Measurements from ENCODE around the gene SIN3B.

SIN3B gene

DNA sequence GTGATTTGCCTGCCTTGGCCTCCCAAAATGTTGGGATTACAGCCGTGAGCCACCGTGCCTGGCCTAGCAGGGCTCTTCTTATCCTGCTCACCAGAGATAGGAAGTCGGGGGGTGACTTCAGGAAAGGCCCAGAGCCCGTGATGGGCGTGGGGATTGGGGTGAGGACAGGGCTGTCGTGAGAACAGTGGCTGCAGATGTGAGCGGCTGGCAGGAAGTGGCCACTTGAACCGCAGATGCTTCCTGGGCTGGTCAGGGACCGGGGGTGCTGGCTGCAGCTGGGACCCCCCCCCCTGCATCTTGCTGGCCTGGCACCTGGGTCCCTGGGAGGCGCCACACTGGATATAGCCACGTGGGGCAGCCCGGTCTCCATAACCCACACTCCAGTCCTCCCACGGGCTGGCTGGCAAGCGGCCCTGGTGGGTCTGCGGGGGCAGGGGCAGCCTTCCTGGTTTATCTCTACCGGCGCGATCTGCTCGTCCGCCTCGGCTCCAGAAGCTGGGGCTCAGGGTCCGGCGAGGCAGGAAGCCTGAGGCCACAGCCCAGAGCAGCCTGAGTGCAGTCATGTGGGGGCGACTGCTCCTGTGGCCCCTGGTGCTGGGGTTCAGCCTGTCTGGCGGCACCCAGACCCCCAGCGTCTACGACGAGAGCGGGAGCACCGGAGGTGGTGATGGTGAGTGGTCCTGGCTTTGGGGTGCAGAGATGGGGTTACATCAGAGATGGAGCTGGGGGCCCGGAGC is 59.6 kb downstream of the SIN3B start, which contains the start of gene F2RL3:
Gene F2RL3, plus strand, starts transcription at position 371 of the 737 bp plus-strand sequence. Its CDS starts 191 bp downstream, at position 562.
- no peak for DNase-seq (ENCODE audit: low spot score)

DNA sequence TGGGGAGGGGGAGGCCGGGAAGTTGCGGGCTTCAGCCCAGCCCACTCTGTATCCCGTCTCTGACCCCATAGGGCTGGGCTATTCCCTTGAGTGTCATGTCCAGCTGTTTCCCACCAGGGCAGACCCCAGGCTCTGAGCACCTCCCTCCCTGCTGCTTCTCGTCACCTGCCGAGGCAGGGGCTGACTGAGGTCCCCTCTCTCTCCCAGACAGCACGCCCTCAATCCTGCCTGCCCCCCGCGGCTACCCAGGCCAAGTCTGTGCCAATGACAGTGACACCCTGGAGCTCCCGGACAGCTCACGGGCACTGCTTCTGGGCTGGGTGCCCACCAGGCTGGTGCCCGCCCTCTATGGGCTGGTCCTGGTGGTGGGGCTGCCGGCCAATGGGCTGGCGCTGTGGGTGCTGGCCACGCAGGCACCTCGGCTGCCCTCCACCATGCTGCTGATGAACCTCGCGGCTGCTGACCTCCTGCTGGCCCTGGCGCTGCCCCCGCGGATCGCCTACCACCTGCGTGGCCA is 60.2 kb downstream of the SIN3B start:
- DNase-seq (ENCODE audit: low spot score): no peak

DNA sequence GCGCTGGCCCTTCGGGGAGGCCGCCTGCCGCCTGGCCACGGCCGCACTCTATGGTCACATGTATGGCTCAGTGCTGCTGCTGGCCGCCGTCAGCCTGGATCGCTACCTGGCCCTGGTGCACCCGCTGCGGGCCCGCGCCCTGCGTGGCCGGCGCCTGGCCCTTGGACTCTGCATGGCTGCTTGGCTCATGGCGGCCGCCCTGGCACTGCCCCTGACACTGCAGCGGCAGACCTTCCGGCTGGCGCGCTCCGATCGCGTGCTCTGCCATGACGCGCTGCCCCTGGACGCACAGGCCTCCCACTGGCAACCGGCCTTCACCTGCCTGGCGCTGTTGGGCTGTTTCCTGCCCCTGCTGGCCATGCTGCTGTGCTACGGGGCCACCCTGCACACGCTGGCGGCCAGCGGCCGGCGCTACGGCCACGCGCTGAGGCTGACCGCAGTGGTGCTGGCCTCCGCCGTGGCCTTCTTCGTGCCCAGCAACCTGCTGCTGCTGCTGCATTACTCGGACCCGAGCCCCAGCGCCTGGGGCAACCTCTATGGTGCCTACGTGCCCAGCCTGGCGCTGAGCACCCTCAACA is 60.8 kb downstream of the SIN3B start:
- no peak for DNase-seq (ENCODE audit: low spot score)

DNA sequence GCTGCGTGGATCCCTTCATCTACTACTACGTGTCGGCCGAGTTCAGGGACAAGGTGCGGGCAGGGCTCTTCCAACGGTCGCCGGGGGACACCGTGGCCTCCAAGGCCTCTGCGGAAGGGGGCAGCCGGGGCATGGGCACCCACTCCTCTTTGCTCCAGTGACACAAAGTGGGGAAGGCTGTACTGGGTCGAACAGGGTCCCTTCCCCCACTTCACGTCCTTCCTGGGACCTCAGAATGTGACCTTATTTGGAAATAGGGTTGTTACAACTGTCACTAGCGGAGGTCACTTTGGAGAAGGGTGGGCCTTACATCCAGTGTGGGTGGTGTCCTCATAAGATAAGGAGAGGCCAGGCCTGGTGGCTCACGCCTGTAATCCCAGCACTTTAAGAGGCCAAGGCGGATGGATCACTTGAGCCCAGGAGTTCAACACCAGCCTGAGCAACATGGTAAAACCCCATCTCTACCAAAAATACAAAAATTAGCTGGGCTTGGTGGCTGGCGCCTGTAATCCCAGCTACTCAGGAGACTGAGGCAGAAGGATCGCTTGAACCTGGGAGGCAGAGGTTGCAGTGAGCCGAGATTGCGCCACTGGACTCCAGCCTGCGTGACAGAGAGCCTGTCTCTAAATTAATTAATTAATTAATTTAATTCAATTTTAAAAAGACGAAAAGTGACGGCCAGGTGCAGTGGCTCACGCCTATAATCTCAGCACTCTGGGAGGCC is 61.4 kb downstream of the SIN3B start:
- DNase-seq (ENCODE audit: low spot score): no peak

DNA sequence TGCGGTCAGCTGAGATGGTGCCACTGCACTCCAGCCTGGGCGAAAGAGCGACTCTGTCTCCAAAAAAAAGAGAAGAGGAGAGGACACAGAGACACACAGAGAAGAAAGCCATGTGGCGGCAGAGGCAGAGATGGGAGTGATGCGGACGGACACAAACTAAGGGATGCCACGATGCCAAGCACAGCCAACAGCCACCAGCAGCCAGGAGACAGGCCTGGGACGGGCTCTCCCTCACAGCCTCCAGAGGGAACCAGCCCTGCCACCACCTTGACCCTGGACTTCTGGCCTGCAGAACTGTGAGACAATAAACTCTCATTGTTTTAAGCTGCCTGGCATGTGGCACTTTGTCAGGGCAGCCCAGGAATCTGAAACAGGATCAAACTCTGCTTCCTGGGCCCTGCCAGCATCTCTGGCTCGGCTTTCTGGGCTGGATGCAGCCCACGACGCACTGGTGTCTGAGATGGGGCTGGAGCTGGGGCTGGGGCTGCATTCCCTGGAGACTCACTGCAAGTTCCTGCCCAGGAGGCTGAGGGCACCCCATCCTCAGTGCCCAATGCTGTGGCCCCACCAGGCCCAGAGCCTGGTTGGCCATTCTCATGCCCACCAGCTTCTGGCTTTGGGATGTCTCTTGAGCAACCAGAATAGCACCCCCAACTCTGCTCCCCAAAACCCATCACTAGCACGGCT is 62.6 kb downstream of the SIN3B start:
- no peak for DNase-seq (ENCODE audit: low spot score)

DNA sequence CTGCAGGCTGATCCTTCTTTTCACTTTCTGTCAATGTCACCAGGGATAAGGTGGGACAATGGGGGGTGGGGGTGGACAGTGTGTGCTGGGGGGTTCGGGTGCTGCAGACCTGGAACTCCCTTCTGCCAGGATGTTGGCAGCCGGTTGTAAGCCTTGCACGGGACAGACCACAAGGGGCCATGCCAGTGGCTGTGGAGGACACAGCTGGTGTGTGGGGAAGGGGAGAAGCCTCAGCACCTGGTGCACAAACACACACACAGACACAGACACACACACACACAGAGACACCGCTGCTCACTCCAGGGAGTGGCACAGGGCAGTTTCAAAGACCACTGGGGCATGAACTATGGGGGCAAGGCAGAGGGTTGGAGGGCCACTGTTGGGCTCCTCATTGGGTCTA is 63.2 kb downstream of the SIN3B start:
- no peak for DNase-seq (ENCODE audit: low spot score)

DNA sequence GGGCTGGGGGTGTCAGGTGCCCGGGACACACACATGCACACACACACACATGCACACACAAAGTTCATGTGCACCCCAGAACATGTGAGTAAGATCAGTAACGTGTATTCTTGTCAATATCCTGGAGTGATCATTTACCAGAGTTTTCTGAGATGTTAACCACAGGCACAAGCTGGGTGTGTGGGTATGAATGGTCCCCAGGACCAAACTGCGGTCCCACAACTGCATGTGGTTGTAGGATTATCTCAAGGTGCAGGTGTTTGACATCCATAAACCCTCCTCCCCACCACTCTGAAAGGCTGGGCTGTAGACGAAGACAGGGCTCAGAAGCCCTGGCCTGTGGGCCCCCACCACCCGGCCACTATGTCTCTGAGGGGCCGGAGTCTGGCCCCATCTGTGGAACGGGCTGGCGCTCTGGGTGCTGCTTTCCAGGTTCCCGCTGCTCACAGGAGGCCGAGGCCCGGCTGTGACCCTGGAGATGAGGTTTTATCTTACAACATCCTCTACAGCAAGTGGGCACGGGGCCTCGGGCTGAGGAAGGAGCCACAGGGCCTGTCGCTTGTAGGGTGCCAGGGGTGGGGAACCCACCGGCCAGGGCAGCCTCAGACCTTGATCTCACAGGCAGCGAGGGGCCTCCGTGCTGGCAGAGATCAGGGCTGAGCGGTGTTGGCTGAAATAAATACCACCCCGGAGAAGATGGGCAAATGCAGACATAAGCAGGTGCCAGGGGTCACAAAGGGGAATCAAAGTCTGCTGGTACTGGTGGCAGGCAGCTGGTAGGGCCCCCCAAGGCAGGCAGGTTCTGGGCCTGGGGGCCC is 63.9 kb downstream of the SIN3B start:
- DNase-seq (ENCODE audit: low spot score): no peak

DNA sequence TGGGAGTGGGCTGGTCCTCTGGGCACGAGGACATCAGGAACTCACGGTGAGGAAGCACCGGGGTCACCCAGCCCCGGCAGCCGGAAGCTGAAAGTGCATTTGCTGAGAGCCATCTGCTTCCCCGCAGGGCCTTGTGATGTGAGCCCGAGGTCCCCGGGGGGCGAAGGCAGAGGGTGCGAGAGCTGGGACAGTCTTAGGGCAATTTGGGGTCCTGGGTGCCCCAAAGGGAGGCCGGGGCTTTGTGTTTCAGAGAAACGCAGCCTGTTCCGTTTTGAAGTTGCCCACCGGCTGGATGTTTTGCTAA is 64.4 kb downstream of the SIN3B start:
- DNase-seq (ENCODE audit: low spot score): no peak

DNA sequence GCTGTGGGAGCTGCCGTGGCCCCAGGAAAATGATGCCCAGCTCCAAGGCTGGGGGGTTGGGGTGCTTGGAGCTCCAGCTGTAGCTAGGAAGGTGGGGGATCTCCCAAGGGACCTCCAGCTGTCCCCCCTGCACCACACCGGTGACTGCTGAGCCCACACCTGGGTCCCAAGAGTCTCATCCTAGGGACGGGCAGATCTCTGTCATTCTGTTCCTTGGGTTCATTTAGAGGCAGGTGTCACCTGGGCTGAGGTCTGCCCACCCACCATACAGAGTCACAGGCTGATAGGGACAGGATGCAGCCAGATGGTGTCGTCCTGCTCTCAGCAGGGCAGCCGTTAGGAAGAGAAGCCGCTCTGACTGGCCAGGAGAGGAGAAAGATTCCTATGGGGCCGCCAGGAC is 64.9 kb downstream of the SIN3B start:
- no peak for DNase-seq (ENCODE audit: low spot score)

DNA sequence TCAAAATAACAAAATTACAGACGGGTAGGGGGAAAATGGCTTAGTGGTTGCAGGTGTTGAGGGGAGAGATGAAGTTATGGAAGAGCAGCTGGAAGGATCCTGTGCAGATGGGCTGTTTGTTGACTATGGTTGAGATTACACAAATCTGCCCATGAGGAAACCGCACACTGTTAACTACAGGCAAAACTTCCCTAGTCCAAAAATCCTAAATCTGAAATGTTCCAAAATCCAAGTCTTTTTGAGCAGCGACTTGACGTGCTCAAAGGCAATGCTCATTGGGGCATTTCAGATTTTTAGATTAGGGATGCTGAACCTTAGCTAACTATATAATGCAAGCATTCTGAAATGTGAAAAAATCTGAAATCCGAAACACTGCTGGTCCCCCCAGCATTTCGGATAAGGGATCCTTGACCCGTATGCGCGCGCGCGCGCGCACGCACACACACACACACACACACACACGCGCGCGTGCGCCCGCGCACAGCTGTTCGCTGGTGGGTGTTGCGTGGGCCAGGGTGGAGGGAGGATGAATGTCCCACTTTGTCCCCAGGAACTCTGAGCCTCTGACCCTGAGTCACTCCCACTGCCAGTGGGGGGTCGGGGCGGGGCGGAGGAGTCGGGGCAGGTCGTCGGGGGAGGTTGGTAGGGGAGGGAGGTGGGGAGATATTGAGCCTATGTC is 66.4 kb downstream of the SIN3B start:
- DNase-seq (ENCODE audit: low spot score): no peak

DNA sequence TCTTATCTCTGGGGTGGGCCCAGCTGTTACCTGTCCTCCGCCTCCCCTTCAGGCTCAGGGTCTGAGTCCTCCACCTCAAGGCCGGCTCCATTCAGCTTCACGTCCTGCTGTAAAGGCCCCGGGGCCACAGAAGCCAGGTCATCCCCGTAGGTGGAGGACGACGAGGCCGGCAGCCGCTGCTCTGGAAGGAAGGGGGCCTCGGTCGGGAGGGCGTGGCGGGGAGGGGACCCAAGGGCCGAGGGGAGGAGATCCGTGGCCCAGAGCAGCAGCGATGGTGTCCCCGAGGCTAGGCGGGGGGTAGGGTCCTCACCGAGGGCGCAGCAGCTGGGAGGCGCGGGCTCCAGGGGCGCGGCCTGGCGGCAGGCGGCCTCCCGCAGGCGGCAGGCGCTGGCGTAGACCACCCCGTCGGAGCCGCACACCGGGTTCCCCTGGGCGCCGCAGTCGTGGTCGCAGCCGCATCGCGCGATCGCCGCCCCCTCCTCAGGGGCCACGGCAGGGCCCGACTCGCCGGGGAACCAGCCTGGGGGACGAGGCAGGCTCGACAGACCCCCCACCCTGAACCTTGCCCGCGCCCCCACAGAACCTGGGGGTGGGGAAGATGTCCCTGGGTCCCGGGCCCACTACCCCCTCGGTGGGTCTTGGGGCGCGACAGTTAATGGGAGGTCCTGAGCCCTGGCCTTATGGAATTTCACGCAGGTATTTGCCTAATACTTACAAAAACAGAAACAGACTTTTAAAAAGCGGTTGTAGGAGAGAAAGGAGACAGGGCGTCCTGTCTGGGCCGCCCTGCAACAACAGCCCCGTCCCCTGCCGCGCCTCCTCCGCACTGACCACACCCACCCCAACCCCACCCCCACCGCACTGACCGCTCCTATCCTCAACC is 67.2 kb downstream of the SIN3B start:
- no peak for DNase-seq (ENCODE audit: low spot score)

DNA sequence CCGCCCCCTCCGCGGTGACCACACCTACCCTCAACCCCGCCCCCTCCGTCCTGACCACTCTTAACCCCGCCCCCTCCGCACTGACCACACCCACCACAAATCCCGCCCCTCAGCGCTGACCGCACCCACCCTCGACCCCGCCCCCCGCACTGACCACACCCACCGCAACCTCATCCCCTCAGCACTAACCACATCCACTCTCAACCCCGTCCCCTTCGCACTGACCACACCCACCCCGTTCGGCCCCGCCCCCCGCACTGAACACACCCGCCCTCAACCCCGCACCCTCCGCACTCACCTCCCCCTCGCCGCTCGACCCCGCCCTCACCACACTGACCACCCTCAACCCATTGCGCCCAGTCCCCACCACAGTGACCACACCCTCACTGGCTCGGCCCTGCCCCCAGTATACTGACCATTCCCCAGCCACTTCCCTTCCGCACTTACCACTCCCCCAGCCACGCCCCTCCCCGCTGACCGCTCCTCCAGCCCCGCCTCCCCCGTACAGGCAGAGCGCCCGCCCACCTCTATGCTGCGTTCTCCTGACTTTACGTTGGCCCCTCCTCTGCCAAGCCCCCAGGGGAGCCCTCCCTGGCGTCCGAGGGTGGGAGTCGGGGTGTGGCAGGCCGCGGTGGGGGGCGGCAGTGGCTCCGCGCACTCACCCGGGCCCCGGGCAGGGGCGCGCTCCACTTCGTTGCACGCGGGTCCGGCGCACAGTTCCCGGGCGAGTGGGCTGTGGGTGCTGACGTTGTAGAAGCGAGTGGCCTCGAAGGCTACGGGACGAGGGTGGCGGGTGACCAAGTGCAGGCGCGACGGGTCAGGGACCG is 68.0 kb downstream of the SIN3B start:
- DNase-seq (ENCODE audit: low spot score): peak; percentile 57

DNA sequence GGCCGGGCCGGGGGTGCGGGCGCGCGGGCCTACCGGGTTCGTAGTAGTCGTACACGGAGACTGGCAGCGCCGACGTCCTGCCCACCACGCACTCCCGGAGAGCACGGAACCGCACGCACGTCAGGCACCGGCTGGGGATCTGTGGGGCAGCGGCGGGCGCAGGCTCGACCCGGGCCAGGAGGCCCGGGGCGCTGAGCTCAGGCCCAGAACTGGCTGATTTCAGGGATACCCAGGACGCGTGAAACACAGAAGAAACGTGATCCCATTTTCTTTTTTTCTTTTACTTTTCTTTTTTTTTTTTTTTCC is 68.6 kb downstream of the SIN3B start:
- no peak for DNase-seq (ENCODE audit: low spot score)

DNA sequence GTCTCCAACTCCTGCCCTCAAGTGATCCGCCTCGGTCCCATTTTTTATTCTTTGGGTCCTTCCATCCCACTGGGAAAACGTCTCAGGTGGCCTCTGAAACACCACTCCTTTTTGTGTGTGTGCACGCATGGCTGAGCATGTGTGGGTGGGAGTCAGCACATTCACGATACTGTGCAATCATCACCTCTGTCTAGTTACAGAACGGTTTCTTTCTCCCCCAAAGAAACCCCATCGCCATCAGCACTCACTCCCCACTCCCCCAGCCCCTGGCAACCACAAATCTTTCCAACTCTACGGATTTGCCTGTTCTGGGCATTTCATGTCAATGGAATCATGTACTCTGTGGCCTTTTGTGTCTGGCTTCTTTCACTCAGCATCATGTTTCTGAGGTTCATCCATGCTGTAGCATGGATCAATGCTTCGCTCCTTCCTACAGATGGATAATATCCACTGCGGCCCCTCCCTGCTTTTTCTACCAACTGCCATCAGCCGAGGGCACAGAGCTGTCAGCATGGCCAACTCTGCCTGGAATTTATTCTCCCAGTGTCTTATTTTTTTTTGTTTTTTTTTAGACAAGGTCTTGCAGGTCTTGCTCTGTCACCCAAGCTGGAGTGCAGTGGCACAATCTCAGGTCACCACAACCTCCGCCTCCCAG is 69.3 kb downstream of the SIN3B start:
- no peak for DNase-seq (ENCODE audit: low spot score)

DNA sequence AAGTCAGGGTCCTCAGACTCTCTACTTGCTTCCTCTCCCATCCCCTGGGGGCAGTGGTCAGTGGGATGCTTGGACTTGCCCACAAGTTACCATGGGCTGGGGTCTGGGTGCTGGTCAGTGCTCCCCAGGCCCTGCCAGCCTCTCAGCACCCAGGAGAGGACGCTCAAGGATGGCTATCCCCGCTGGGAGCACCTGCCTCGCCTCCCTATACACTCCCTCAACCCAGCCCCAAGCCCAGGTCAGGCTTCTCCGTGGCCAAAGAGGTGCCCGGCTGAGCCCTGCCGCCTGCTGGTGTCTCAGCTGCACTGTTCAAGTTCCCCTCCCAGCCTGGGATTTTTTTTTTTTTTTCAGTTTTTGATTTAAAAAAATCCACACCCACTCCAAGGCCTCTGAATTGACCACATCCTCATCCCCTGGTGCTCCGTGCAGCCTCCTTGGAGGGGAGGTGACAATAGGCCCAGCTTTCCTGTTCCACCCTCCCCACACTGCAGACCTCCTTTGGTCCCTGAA is 70.4 kb downstream of the SIN3B start:
- DNase-seq (ENCODE audit: low spot score): no peak

DNA sequence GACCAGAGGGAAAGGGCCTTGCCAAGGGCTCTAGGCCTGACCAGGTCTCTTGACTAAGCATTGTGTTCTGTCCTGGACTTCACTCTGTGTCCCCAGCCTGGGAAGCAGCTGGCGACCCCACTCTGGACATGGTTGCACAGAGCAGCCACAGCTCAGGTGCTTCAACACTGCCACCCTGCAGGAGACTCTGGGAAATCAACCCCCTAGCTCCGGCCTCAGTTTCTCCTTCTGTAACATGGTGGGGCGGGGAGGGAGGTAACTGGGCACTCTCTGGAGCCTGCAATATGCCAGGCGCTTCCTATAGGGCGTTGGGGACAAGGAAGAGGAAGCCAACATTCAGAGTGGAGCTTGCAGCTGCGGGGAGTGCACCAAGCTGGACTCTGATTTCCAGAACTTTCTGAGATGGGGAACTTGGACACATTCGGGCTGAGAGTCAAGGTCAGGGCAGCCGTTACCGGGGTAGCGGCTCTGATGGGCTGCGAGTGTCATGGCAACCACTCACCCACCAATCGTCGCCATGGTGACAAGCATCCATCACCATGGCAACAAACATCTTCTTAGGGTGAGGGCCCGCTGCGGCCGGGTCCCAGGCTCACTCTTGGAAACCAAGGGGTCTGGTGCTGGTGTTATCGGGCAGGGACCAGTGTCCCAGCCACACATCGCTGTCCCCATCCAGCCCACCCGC is 72.4 kb downstream of the SIN3B start:
- peak; percentile 54 for DNase-seq (ENCODE audit: low spot score)

DNA sequence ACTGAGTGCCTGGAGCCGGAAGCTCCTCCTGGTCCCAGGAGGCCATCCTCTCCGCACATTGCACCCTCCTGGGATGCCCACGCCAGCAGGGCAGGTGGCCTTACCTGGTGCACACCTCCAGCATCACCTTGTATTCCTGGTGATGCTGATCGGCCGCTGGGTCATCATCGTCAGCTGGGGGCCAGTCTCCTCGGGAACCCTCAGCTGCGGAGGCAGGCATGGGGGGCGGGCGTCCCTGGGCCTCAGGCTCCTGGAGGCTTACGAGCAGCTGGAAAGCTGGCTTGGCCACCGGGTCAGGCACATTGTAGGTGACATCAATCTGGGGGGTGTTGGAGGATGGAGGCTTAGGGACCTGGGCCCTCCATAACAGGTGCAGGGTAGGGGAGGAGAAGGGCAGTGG is 73.3 kb downstream of the SIN3B start:
- DNase-seq (ENCODE audit: low spot score): no peak

DNA sequence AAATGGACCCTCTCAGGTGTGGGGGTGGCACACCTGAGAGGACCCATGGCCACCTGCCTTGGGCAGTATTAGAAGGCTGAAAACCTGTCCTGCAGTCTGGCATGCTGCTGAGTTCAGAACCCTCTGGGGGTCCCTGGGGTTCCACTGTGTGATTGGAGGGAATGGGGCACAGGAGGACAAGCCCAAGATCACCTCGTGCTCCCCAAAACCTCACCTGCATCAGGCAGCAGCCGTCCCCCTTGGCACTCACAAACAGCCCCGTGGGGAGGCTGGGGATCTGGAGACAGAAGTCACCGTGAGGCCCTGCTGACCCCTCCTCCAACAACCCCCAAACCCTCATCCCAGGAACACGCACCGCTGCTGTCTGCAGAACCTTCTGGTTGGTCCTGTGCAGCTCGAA is 74.1 kb downstream of the SIN3B start:
- no peak for DNase-seq (ENCODE audit: low spot score)

Measured in SK-N-DZ (cell line).